Natural killer cell (primary cell): ENCODE measurements around the gene USP34. TPM values are rescaled to one million over a fixed set of nuclear protein-coding genes. Genes with fewer than 3 reads are reported as not detected.
A peak's percentile ranks its signal among the peaks of the same experiment; 100 is the strongest.
"Not testable (repeated sequence)": the region's sequence is repeated elsewhere in the genome, so short reads cannot be mapped to it uniquely, and the experiment has no call there.

Experiments
- ATAC-seq, 3 donors: fragments of 150-1000 bp in 2 of 3; fragments of 200-7000 bp in 1 of 3; cut with Tn5 transposase; 1 replicate in 1 of 3; 2 replicates in 2 of 3; pipeline ENCODE4 v1.10.0; 2021; ENCODE audit warnings: mild to moderate bottlenecking in 2 of 3, moderate library complexity in 2 of 3
- DNase-seq, 2 donors: peaks; one replicate each; pipeline versions ENCODE4 v3.0.0 to v3.0.0-alpha.2; 2013 to 2021; ENCODE audit warnings: mixed read lengths in 1 of 2
- H3K27ac ChIP-seq: one replicate; pipeline ENCODE4 v1.5.1; 2013; ENCODE audit warnings: mild to moderate bottlenecking, low read length
- H3K27me3 ChIP-seq: one replicate; pipeline ENCODE4 v1.6.1; 2013; ENCODE audit warnings: low read length; ENCODE audit not compliant: control insufficient read depth, insufficient read depth
- H3K36me3 ChIP-seq: one replicate; pipeline ENCODE4 v1.6.1; 2013; ENCODE audit warnings: low read length; ENCODE audit not compliant: control insufficient read depth, insufficient read depth
- H3K4me1 ChIP-seq: one replicate; pipeline ENCODE4 v1.6.1; 2013; ENCODE audit warnings: low read length; ENCODE audit not compliant: control insufficient read depth, insufficient read depth
- H3K4me3 ChIP-seq: one replicate; pipeline ENCODE4 v1.5.1; 2013; ENCODE audit warnings: low read length
- H3K9me3 ChIP-seq: one replicate; pipeline ENCODE4 v1.6.1; 2013; ENCODE audit warnings: low read length; ENCODE audit not compliant: control insufficient read depth, insufficient read depth
- H3K27ac Mint-ChIP-seq, 2 donors: one replicate each; pipeline ENCODE4 v1.8.0; 2022; ENCODE audit warnings: mild to moderate bottlenecking in 2 of 2, mixed read lengths in 2 of 2, moderate library complexity in 1 of 2
- H3K27me3 Mint-ChIP-seq, 2 donors: one replicate each; pipeline ENCODE4 v1.8.0; 2022; ENCODE audit warnings: low read depth in 2 of 2, mixed read lengths in 2 of 2
- H3K36me3 Mint-ChIP-seq: one replicate; pipeline ENCODE4 v1.8.0; 2022; ENCODE audit warnings: mixed read lengths
- H3K4me1 Mint-ChIP-seq, 2 donors: one replicate each; pipeline ENCODE4 v1.8.0; 2022; ENCODE audit warnings: mixed read lengths in 2 of 2
- H3K4me3 Mint-ChIP-seq: one replicate; pipeline ENCODE4 v1.8.0; 2022; ENCODE audit warnings: mild to moderate bottlenecking, moderate library complexity, mixed read lengths
- H3K9me3 Mint-ChIP-seq, 2 donors: one replicate each; pipeline ENCODE4 v1.8.0; 2022; ENCODE audit warnings: mixed read lengths in 2 of 2
- CTCF ChIP-seq: fragments of 200-600 bp; IDR thresholded peaks from one replicate; pipeline ENCODE4 v1.8.0; 2022; ENCODE audit warnings: antibody characterized with exemption
- WGBS: methylation state at CpG from one replicate; pipeline ENCODE4 v1.1.7; 2013; ENCODE audit warnings: missing lambda C conversion rate; ENCODE audit not compliant: insufficient coverage; 5-methylcytosine and 5-hydroxymethylcytosine counted together
- intact Hi-C: fragments of 100-400 bp; cut with micrococcal nuclease; formaldehyde crosslinking; loops from one replicate; pipeline ENCODE4 v1.14.2; 2022
- total RNA-seq, 4 donors: library from RNA; stranded (reverse); fragments of 120-200 nt in 1 of 4; gene quantifications; one replicate each; pipeline versions ENCODE4 v1.2.3 to v1.2.4, GENCODE V29; 2013 to 2022

Gene USP34
- total RNA-seq, 3 donors from 2014 or later (not counting 1 experiment from before 2014, with no cell fraction given) = 184 to 204 (median 199) TPM

GRCh38 chr2:61396005-61396404 lies 74.9 kb downstream of the USP34 start:
- Histone ChIP-seq H3K27me3 (no peaks in the 10 kb centered on the region), H3K4me1 (no peaks in the 10 kb centered on the region), H3K27ac (no peak overlapping the region), H3K36me3 (peaks cover 7% of the 10 kb centered on the region), H3K4me3 (no peak overlapping the region), H3K9me3 (no peaks in the 10 kb centered on the region)
- H3K36me3 Mint-ChIP-seq = no peaks in the 10 kb centered on the region
- no peaks in the 10 kb centered on the region for H3K4me1 Mint-ChIP-seq
- no peak for DNase-seq
- no peak overlapping the region for H3K27ac Mint-ChIP-seq
- no peak overlapping the region for H3K4me3 Mint-ChIP-seq
- H3K27me3 Mint-ChIP-seq = no peaks in the 10 kb centered on the region
- ATAC-seq = no peak
- WGBS = 94% methylated on average over 4 of the region's 4 CpGs
- intact Hi-C loops = no loop called here
- H3K9me3 Mint-ChIP-seq = no peaks in the 10 kb centered on the region
- no peak for TF ChIP-seq CTCF

- H3K27ac Mint-ChIP-seq, H3K36me3 Mint-ChIP-seq, H3K27me3 Mint-ChIP-seq, H3K4me3 Mint-ChIP-seq, H3K27ac ChIP-seq, H3K9me3 ChIP-seq, H3K4me1 Mint-ChIP-seq, H3K4me1 ChIP-seq, intact Hi-C loops, H3K9me3 Mint-ChIP-seq, H3K4me3 ChIP-seq, H3K27me3 ChIP-seq, DNase-seq, ATAC-seq: not testable (repeated sequence)
- peaks cover 23% of the 10 kb centered on the region for H3K36me3 ChIP-seq
- WGBS = no CpG with 5 or more reads among the region's 7 CpGs
Measured at GRCh38 chr2:61387588-61387987, 83.3 kb downstream of the USP34 start.

GRCh38 chr2:61380882-61381197 lies 90.0 kb downstream of the USP34 start:
- H3K27ac ChIP-seq, H3K4me3 Mint-ChIP-seq, intact Hi-C loops, H3K4me3 ChIP-seq, H3K27me3 ChIP-seq, ATAC-seq, H3K36me3 Mint-ChIP-seq, DNase-seq, H3K27me3 Mint-ChIP-seq, H3K4me1 ChIP-seq, H3K9me3 ChIP-seq, H3K9me3 Mint-ChIP-seq: not testable (repeated sequence)
- peaks cover 52% of the 10 kb centered on the region for H3K36me3 ChIP-seq
- H3K4me1 Mint-ChIP-seq = peaks cover 18 to 19% of the 10 kb centered on the region in 2 donors
- WGBS = 100% methylated on average over 2 of the region's 4 CpGs
- H3K27ac Mint-ChIP-seq = peak overlapping the region in 1 of 2 donors; percentile 59

- 94% methylated on average over 3 of the region's 4 CpGs for WGBS
- Histone ChIP-seq H3K36me3 (peaks cover 54% of the 10 kb centered on the region), H3K4me1 (no peaks in the 10 kb centered on the region), H3K4me3 (no peak overlapping the region), H3K27ac (no peak overlapping the region), H3K9me3 (no peaks in the 10 kb centered on the region), H3K27me3 (no peaks in the 10 kb centered on the region)
- no peak for ATAC-seq
- H3K36me3 Mint-ChIP-seq = peaks cover 7% of the 10 kb centered on the region
- intact Hi-C loops = no loop called here
- H3K27ac Mint-ChIP-seq = peak overlapping the region; percentile 29 to 59
- no peaks in the 10 kb centered on the region for H3K27me3 Mint-ChIP-seq
- no peak overlapping the region for H3K4me3 Mint-ChIP-seq
- no peak for TF ChIP-seq CTCF
- no peaks in the 10 kb centered on the region for H3K9me3 Mint-ChIP-seq
- DNase-seq = no peak
- peaks cover 18% of the 10 kb centered on the region in 2 donors for H3K4me1 Mint-ChIP-seq
Measured at GRCh38 chr2:61380056-61380881, 90.6 kb downstream of the USP34 start.
